HG03060 (cell line): ENCODE results near the gene ADARB2.

ENCODE experiments used
- ATAC-seq: cut with Tn5 transposase; IDR thresholded peaks from one replicate; pipeline ENCODE4 v1.9.1; 2021; ENCODE audit warnings: low read depth, moderate number of reproducible peaks; ENCODE audit not compliant: unreplicated experiment

The ADARB2 gene

GRCh38 chr10:1390200-1390599 is 347.1 kb downstream of the ADARB2 start:
- ATAC-seq: no peak

GRCh38 chr10:1384026-1384425 is 353.3 kb downstream of the ADARB2 start:
- no peak for ATAC-seq

- no peak for ATAC-seq
Observed at GRCh38 chr10:1382711-1383110, 354.6 kb downstream of the ADARB2 start.

GRCh38 chr10:1381339-1381738 is 356.0 kb downstream of the ADARB2 start:
- no peak for ATAC-seq

GRCh38 chr10:1380088-1380671 is 357.1 kb downstream of the ADARB2 start:
- no peak for ATAC-seq

- ATAC-seq: no peak
Observed at GRCh38 chr10:1379601-1380000, 357.7 kb downstream of the ADARB2 start.

GRCh38 chr10:1378473-1378872 is 358.9 kb downstream of the ADARB2 start:
- no peak for ATAC-seq

GRCh38 chr10:1377740-1378397 is 359.5 kb downstream of the ADARB2 start:
- no peak for ATAC-seq

GRCh38 chr10:1377231-1377630 is 360.1 kb downstream of the ADARB2 start:
- no peak for ATAC-seq

GRCh38 chr10:1376384-1376945 is 360.9 kb downstream of the ADARB2 start:
- no peak for ATAC-seq

GRCh38 chr10:1375346-1376170 is 361.8 kb downstream of the ADARB2 start:
- ATAC-seq: no peak

- no peak for ATAC-seq
Observed at GRCh38 chr10:1374511-1375345, 362.6 kb downstream of the ADARB2 start.

GRCh38 chr10:1373287-1373686 is 364.0 kb downstream of the ADARB2 start:
- ATAC-seq: no peak

- ATAC-seq: no peak
Observed at GRCh38 chr10:1372212-1372611, 365.1 kb downstream of the ADARB2 start.

- no peak for ATAC-seq
Observed at GRCh38 chr10:1370298-1370697, 367.0 kb downstream of the ADARB2 start.

GRCh38 chr10:1369665-1370064 is 367.7 kb downstream of the ADARB2 start:
- ATAC-seq: no peak

GRCh38 chr10:1369197-1369596 is 368.1 kb downstream of the ADARB2 start:
- no peak for ATAC-seq

- no peak for ATAC-seq
Observed at GRCh38 chr10:1368842-1369171, 368.5 kb downstream of the ADARB2 start.

- no peak for ATAC-seq
Observed at GRCh38 chr10:1367938-1368841, 369.1 kb downstream of the ADARB2 start.
